G401 (cell line): ENCODE results near the gene CD53. TPM values are rescaled to one million over a fixed set of nuclear protein-coding genes. Genes with fewer than 3 reads are reported as not detected.

ENCODE experiments used
- total RNA-seq: library from RNA; depleted of rRNA; stranded (reverse); fragments of >200 nt; shearing (Covaris generic); gene quantifications from 2 replicates; pipeline ENCODE4 v1.2.3, GENCODE V29; 2014; rRNA removed

Gene CD53
- total RNA-seq, 1 experiment from 2014 or later, result not detected

Other genes starting within 250 kb of the CD53 start
- not detected in 2 replicates for gene KCNA3, start 198.2 kb upstream of the CD53 start, total RNA-seq
- 23.0 and 50.7 TPM in 2 replicates for gene LRIF1, start 90.8 kb downstream of the CD53 start, total RNA-seq